SK-N-SH (cell line): ENCODE data around the gene HSPG2. TPM values are rescaled to one million over a fixed set of nuclear protein-coding genes. Genes with fewer than 3 reads are reported as not detected.

Source experiments
- CTCF ChIA-PET: fragments of 300-600, 350-600 bp; formaldehyde crosslinking; extraction: SDS; loops from one replicate; lab custom pipeline; 2021; lab: Yijun Ruan, JAX
- POLR2A ChIA-PET: fragments of 350-600 bp; sonication (Branson Sonifier 250); formaldehyde crosslinking; extraction: SDS; loops from one replicate; lab custom pipeline; 2020; ENCODE audit warnings: antibody characterized with exemption, inconsistent platforms; lab: Yijun Ruan, JAX
- DNase-seq: peaks from one replicate; pipeline ENCODE4 v3.0.0; 2012
- H2AFZ ChIP-seq: fragments of 200-600 bp; sonication (generic); 2 replicates; pipeline ENCODE4 v1.8.1; 2016; ENCODE audit warnings: antibody characterized with exemption, mild to moderate bottlenecking, low read depth
- H3F3A ChIP-seq: fragments of 200-600 bp; sonication (generic); replicated peaks from 2 replicates; pipeline ENCODE3; 2016; ENCODE audit warnings: antibody characterized with exemption, mild to moderate bottlenecking; ENCODE audit not compliant: insufficient read depth
- H3K27ac ChIP-seq, 2 experiments: fragments of 200-500 bp in 1 of 2; fragments of 200-600 bp in 1 of 2; sonication (Bioruptor generic) in 1 of 2; sonication (generic), shearing (Covaris generic) in 1 of 2; 2 replicates each; pipeline versions ENCODE4 v1.5.1 to v1.6.1; 2014 to 2016; ENCODE audit warnings: low read depth in 2 of 2, inconsistent platforms in 1 of 2, low read length in 1 of 2, mild to moderate bottlenecking in 1 of 2, mixed read lengths in 1 of 2
- H3K27me3 ChIP-seq: fragments of 200-600 bp; sonication (generic), shearing (Covaris generic); 2 replicates; pipeline ENCODE4 v1.6.1; 2016; ENCODE audit warnings: mixed run types; ENCODE audit not compliant: insufficient read depth
- H3K36me3 ChIP-seq, 2 experiments: fragments of 200-500 bp in 1 of 2; fragments of 200-600 bp in 1 of 2; sonication (Bioruptor generic) in 1 of 2; sonication (generic) in 1 of 2; replicated peaks in 1 of 2; 2 replicates each; pipeline versions ENCODE3 to v1.5.1; 2014 to 2016; ENCODE audit warnings: low read length in 1 of 2, mild to moderate bottlenecking in 1 of 2; ENCODE audit not compliant: insufficient read depth in 2 of 2, control insufficient read depth in 1 of 2
- H3K4me1 ChIP-seq, 2 experiments: fragments of 200-500 bp in 1 of 2; fragments of 200-600 bp in 1 of 2; sonication (Bioruptor generic) in 1 of 2; sonication (generic), shearing (Covaris generic) in 1 of 2; 2 replicates each; pipeline versions ENCODE4 v1.5.1 to v1.6.1; 2014 to 2016; ENCODE audit warnings: low read depth in 1 of 2, low read length in 1 of 2, mixed run types in 1 of 2; ENCODE audit not compliant: insufficient read depth in 2 of 2, control insufficient read depth in 1 of 2
- H3K4me2 ChIP-seq: fragments of 200-600 bp; sonication (generic), shearing (Covaris generic); 2 replicates; pipeline ENCODE4 v1.6.1; 2017; ENCODE audit warnings: mixed run types
- H3K4me3 ChIP-seq, 2 experiments: fragments of 200-500 bp in 1 of 2; fragments of 200-600 bp in 1 of 2; sonication (Bioruptor generic) in 1 of 2; sonication (generic), shearing (Covaris generic) in 1 of 2; 2 replicates each; pipeline versions ENCODE4 v1.5.1 to v1.8.1; 2014 to 2016; ENCODE audit warnings: low read depth in 2 of 2, inconsistent platforms in 1 of 2, low read length in 1 of 2, mild to moderate bottlenecking in 1 of 2, mixed read lengths in 1 of 2, moderate library complexity in 1 of 2
- H3K79me2 ChIP-seq: fragments of 200-600 bp; sonication (generic); 2 replicates; pipeline ENCODE4 v1.8.1; 2017; ENCODE audit warnings: mild to moderate bottlenecking; ENCODE audit not compliant: insufficient read depth
- H3K9ac ChIP-seq: fragments of 200-600 bp; sonication (generic); 2 replicates; pipeline ENCODE4 v1.6.1; 2017; ENCODE audit warnings: mixed run types
- H3K9me2 ChIP-seq: fragments of 200-600 bp; sonication (generic); 2 replicates; pipeline ENCODE4 v1.6.1; 2017; ENCODE audit warnings: mixed run types
- H3K9me3 ChIP-seq: fragments of 200-600 bp; sonication (generic); 2 replicates; pipeline ENCODE4 v1.6.1; 2017; ENCODE audit warnings: mixed run types, mild to moderate bottlenecking, moderate library complexity
- H4K20me1 ChIP-seq: fragments of 200-600 bp; sonication (generic); 2 replicates; pipeline ENCODE4 v1.6.1; 2017; ENCODE audit warnings: mild to moderate bottlenecking, mixed run types; ENCODE audit not compliant: insufficient read depth
- CHD2 ChIP-seq: fragments of 150-350 bp; IDR thresholded peaks from 2 replicates; pipeline ENCODE4 v1.6.1; 2018; ENCODE audit warnings: low read length; ENCODE audit not compliant: partially characterized antibody
- ELF1 ChIP-seq: IDR thresholded peaks from 2 replicates; pipeline ENCODE4 v1.4.0; 2012
- EP300 ChIP-seq, 2 experiments: IDR thresholded peaks; 2 replicates each; pipeline versions ENCODE4 v1.4.0 to v1.6.1; 2012; ENCODE audit warnings: borderline replicate concordance in 1 of 2, low read depth in 1 of 2, low read length in 1 of 2
- EZH2phosphoT487 ChIP-seq: fragments of 200-600 bp; sonication (generic); IDR thresholded peaks from 2 replicates; pipeline ENCODE4 v1.6.1; 2017; ENCODE audit warnings: low read depth, mixed run types, mild to moderate bottlenecking, antibody characterized with exemption, moderate library complexity, borderline replicate concordance
- FOXJ3 ChIP-seq: sonication (generic); formaldehyde crosslinking; IDR thresholded peaks from 2 replicates; pipeline ENCODE4 v1.5.1; 2020; ENCODE audit warnings: mild to moderate bottlenecking, missing genetic modification reagents
- FOXM1 ChIP-seq: IDR thresholded peaks from 2 replicates; pipeline ENCODE4 v1.4.0; 2012; ENCODE audit warnings: low read depth, mild to moderate bottlenecking
- GABPA ChIP-seq: IDR thresholded peaks from 2 replicates; pipeline ENCODE4 v1.4.0; 2012; ENCODE audit warnings: low read depth, mild to moderate bottlenecking
- GATA2 ChIP-seq: sonication (generic); formaldehyde crosslinking; IDR thresholded peaks from 2 replicates; pipeline ENCODE4 v1.5.0; 2020; ENCODE audit warnings: mild to moderate bottlenecking, missing genetic modification reagents
- IRF3 ChIP-seq: fragments of 150-350 bp; IDR thresholded peaks from 2 replicates; pipeline ENCODE4 v1.6.1; 2016; ENCODE audit warnings: mild to moderate bottlenecking, low read depth, low read length
- JUND ChIP-seq: IDR thresholded peaks from 2 replicates; pipeline ENCODE4 v1.4.0; 2012
- MEF2A ChIP-seq: IDR thresholded peaks from 2 replicates; pipeline ENCODE4 v1.4.0; 2012; ENCODE audit warnings: low read depth, borderline replicate concordance
- MXI1 ChIP-seq: IDR thresholded peaks from 2 replicates; pipeline ENCODE4 v1.6.1; 2012; ENCODE audit warnings: mild to moderate bottlenecking, low read depth, low read length, improper control_type of control experiment
- NRF1 ChIP-seq: IDR thresholded peaks from 2 replicates; pipeline ENCODE4 v1.6.1; 2012; ENCODE audit warnings: low read depth, mild to moderate bottlenecking, low read length
- POLR2AphosphoS5 ChIP-seq: IDR thresholded peaks from 2 replicates; pipeline ENCODE4 v1.6.1; 2012; ENCODE audit warnings: low read depth, low read length
- RAD21 ChIP-seq: IDR thresholded peaks from 2 replicates; pipeline ENCODE4 v1.6.1; 2012; ENCODE audit warnings: mild to moderate bottlenecking, low read length
- RCOR1 ChIP-seq: fragments of 150-350 bp; IDR thresholded peaks from 2 replicates; pipeline ENCODE4 v1.6.1; 2017; ENCODE audit warnings: antibody characterized with exemption, low read length
- SIN3A ChIP-seq: IDR thresholded peaks from 2 replicates; pipeline ENCODE4 v1.6.1; 2012; ENCODE audit warnings: low read depth, mild to moderate bottlenecking, low read length, moderate library complexity, borderline replicate concordance
- TAF1 ChIP-seq: IDR thresholded peaks from 2 replicates; pipeline ENCODE4 v1.6.1; 2012; ENCODE audit warnings: low read depth, mild to moderate bottlenecking, low read length, moderate library complexity, borderline replicate concordance
- TCF12 ChIP-seq: IDR thresholded peaks from 2 replicates; pipeline ENCODE4 v1.4.0; 2012
- USF1 ChIP-seq: IDR thresholded peaks from 2 replicates; pipeline ENCODE4 v1.4.0; 2012; ENCODE audit warnings: low read depth, borderline replicate concordance
- USF2 ChIP-seq: fragments of 150-350 bp; IDR thresholded peaks from 2 replicates; pipeline ENCODE4 v1.6.1; 2017; ENCODE audit warnings: antibody characterized with exemption, low read length, low read depth, borderline replicate concordance
- WGBS: methylation state at CpG from one replicate; pipeline ENCODE4 v1.1.6; 2017; ENCODE audit warnings: low lambda C conversion rate; 5-methylcytosine and 5-hydroxymethylcytosine counted together
- polyA plus RNA-seq, 3 experiments: library from polyadenylated mRNA; depleted of rRNA; stranded (reverse); fragments of >200 nt; gene quantifications; 2 replicates each; pipeline ENCODE4 v1.2.3, GENCODE V29; 2012
- TF ChIP-seq, protein P1 (sequence below): IDR thresholded peaks from 2 replicates; pipeline ENCODE4; 2012
- TF ChIP-seq, protein P2 (sequence below): IDR thresholded peaks from 2 replicates; pipeline ENCODE4 v1.4.0; 2012; ENCODE audit warnings: low read depth

Gene HSPG2
- polyA plus RNA-seq, 1 of the 3 experiments (the other 2 are of a cell fraction), result 28.9 TPM

GRCh38 chr1:21825393-21825792 is 111.7 kb downstream of the HSPG2 start:
- no peak overlapping the region for H3K4me2 ChIP-seq
- ChIA-PET CTCF (interaction anchor here (0.9 kb wide), 1 partner anchor 10 kb away, joined by 4 read pairs; no protein-coding TSS in a partner anchor), POLR2A (no interaction called here)
- no peak for DNase-seq
- TF ChIP-seq, protein P1, sequence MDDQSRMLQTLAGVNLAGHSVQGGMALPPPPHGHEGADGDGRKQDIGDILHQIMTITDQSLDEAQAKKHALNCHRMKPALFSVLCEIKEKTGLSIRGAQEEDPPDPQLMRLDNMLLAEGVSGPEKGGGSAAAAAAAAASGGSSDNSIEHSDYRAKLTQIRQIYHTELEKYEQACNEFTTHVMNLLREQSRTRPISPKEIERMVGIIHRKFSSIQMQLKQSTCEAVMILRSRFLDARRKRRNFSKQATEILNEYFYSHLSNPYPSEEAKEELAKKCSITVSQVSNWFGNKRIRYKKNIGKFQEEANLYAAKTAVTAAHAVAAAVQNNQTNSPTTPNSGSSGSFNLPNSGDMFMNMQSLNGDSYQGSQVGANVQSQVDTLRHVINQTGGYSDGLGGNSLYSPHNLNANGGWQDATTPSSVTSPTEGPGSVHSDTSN, result no peak
- TF ChIP-seq RCOR1, result no peak
- no peak for TF ChIP-seq USF1
- no peak for TF ChIP-seq CHD2
- TF ChIP-seq SIN3A, result no peak
- TF ChIP-seq NRF1, result no peak
- TF ChIP-seq JUND, result no peak
- TF ChIP-seq RAD21, result no peak
- TF ChIP-seq MXI1, result no peak
- no peak for TF ChIP-seq GATA2 (CRISPR knock-in tag)
- no peak for TF ChIP-seq GABPA
- TF ChIP-seq FOXM1, result no peak
- no peak for TF ChIP-seq EZH2phosphoT487
- TF ChIP-seq FOXJ3 (CRISPR knock-in tag), result no peak
- no peak for TF ChIP-seq TAF1
- H3K9ac ChIP-seq, result no peak overlapping the region
- H4K20me1 ChIP-seq, result no peaks in the 10 kb centered on the region
- no peaks in the 10 kb centered on the region for H3K27me3 ChIP-seq
- WGBS, result 96% methylated on average over 5 of the region's 7 CpGs
- no peaks in the 10 kb centered on the region for H3K9me2 ChIP-seq
- H3F3A ChIP-seq, result no peaks in the 10 kb centered on the region
- peaks cover 14 to 40% of the 10 kb centered on the region in 2 experiments for H3K36me3 ChIP-seq
- H3K9me3 ChIP-seq, result no peaks in the 10 kb centered on the region
- no peak overlapping the region for H3K4me3 ChIP-seq
- H2AFZ ChIP-seq, result no peak overlapping the region
- H3K4me1 ChIP-seq, result no peaks in the 10 kb centered on the region
- H3K27ac ChIP-seq, result no peak overlapping the region
- no peaks in the 10 kb centered on the region for H3K79me2 ChIP-seq

- no peaks in the 10 kb centered on the region for H3K27me3 ChIP-seq
- no peak for DNase-seq
- CTCF ChIA-PET, result interaction anchor here (0.9 kb wide), 1 partner anchor 9 kb away, joined by 4 read pairs; no protein-coding TSS in a partner anchor
- H3F3A ChIP-seq, result no peaks in the 10 kb centered on the region
- no peaks in the 10 kb centered on the region for H3K79me2 ChIP-seq
- peaks cover 14 to 40% of the 10 kb centered on the region in 2 experiments for H3K36me3 ChIP-seq
- H2AFZ ChIP-seq, result no peak overlapping the region
- POLR2A ChIA-PET, result no interaction called here
- H3K4me3 ChIP-seq, result no peak overlapping the region
- 95% methylated on average over 2 of the region's 2 CpGs for WGBS
- no peak overlapping the region for H3K4me2 ChIP-seq
- no peaks in the 10 kb centered on the region for H4K20me1 ChIP-seq
- no peak overlapping the region for H3K27ac ChIP-seq
- no peaks in the 10 kb centered on the region for H3K9me3 ChIP-seq
- no peaks in the 10 kb centered on the region for H3K4me1 ChIP-seq
- no peak overlapping the region for H3K9ac ChIP-seq
- TF ChIP-seq, protein P2, sequence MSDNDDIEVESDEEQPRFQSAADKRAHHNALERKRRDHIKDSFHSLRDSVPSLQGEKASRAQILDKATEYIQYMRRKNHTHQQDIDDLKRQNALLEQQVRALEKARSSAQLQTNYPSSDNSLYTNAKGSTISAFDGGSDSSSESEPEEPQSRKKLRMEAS, result no peak
- TF ChIP-seq EZH2phosphoT487 (no peak), USF1 (no peak), SIN3A (no peak), TAF1 (no peak), TCF12 (no peak), GABPA (no peak), CHD2 (no peak), RAD21 (no peak), NRF1 (no peak), IRF3 (no peak), USF2 (no peak), POLR2AphosphoS5 (no peak), MXI1 (no peak), GATA2 (CRISPR knock-in tag) (no peak), ELF1 (no peak), EP300 (IDR thresholded peaks at IDR 0.05; ENCODE audit: borderline replicate concordance in 1 of 2, low read depth in 1 of 2, low read length in 1 of 2) (no peak), RCOR1 (no peak), MEF2A (no peak)
- H3K9me2 ChIP-seq, result no peaks in the 10 kb centered on the region
Observed at GRCh38 chr1:21824926-21825325, 112.2 kb downstream of the HSPG2 start.
